OCI-LY3 (cell line): ENCODE measurements around the gene TP63.

Experiments used
- EZH2phosphoT487 ChIP-seq: fragments of 200-600 bp; shearing (Covaris generic); IDR thresholded peaks from 2 replicates; pipeline ENCODE4 v1.6.1; 2018; ENCODE audit warnings: antibody characterized with exemption, mixed run types, low read depth
- TF ChIP-seq, protein P1 (sequence below): fragments of 200-600, 300-600 bp; sonication (generic); IDR thresholded peaks from 2 replicates; pipeline ENCODE4 v1.5.1; 2014; ENCODE audit warnings: antibody characterized with exemption, low read length, low read depth

DNA sequence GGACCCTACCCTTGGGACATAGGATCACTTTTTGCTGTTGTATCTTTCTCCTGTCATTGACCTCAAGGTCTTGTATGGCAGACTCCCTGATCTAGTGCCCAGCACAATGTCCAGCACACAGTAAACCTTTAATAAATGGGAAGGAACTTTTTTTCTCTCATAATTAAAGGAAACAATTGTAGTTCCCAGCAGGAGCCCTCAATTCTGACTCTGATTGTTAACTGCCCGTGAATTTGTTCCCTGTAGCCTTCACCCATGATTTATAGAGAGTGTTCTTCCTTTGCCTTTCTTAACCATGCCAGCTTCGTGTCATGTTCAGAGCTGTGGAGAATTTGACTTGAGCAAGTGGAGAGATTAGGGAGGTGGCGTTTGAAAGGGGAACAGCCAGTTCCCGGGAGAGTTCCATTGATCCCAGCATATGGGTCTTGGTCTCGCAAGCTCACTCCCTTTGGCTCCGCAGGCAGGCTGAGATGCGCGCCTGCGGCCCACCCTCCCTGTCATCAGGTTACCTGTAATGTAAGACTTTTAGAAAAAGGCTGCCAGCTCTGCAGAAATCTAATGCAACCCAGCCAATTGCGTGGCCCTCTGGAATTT, 182.6 kb downstream of the TP63 start:
- TF ChIP-seq, protein P1, sequence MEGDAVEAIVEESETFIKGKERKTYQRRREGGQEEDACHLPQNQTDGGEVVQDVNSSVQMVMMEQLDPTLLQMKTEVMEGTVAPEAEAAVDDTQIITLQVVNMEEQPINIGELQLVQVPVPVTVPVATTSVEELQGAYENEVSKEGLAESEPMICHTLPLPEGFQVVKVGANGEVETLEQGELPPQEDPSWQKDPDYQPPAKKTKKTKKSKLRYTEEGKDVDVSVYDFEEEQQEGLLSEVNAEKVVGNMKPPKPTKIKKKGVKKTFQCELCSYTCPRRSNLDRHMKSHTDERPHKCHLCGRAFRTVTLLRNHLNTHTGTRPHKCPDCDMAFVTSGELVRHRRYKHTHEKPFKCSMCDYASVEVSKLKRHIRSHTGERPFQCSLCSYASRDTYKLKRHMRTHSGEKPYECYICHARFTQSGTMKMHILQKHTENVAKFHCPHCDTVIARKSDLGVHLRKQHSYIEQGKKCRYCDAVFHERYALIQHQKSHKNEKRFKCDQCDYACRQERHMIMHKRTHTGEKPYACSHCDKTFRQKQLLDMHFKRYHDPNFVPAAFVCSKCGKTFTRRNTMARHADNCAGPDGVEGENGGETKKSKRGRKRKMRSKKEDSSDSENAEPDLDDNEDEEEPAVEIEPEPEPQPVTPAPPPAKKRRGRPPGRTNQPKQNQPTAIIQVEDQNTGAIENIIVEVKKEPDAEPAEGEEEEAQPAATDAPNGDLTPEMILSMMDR, result no peak
- no peak for TF ChIP-seq EZH2phosphoT487
